D721Med (cell line): ENCODE results near the gene SPPL2B.

Experiments used
- DNase-seq: peaks from one replicate; pipeline ENCODE4 v3.0.0; 2011; ENCODE audit warnings: low spot score; ENCODE audit not compliant: insufficient read length
- FAIRE-seq: peaks from 2 replicates; lab custom pipeline; 2011; peaks lifted over from hg19 to GRCh38; lab: Jason Lieb, UNC
- CTCF ChIP-seq: IDR thresholded peaks from 2 replicates; pipeline ENCODE4 v1.5.1; 2012; ENCODE audit warnings: mild to moderate bottlenecking, control low read depth; ENCODE audit not compliant: insufficient read depth; ENCODE audit errors: missing control alignments

Gene SPPL2B

DNA sequence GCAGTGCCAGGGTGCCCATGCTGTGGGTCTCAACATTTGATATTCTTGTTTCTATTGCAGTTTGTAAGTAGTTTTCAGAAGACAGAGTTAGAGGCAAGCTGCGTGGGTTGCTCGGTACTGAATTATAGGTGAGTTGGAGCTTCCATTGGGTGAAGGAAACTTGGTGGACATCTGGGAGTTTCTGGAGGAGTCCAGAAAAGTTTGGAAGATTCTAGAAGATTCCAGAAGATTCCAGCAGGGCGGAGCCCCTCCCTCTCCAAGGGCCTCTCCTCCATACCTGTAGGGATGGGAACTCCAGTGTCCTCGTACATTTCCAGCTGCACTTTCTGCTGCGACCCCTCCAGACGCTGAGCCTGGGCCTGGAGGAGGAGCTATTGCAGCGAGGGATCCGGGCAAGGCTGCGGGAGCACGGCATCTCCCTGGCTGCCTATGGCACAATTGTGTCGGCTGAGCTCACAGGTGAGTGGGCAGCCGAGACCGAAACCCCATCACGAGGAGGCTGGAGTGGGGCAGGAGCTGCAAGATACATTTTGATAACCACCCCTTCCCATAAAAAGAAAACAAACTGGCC lies 70.3 kb downstream of the SPPL2B start:
- no peak for DNase-seq
- FAIRE-seq, result no peak
- no peak for TF ChIP-seq CTCF

DNA sequence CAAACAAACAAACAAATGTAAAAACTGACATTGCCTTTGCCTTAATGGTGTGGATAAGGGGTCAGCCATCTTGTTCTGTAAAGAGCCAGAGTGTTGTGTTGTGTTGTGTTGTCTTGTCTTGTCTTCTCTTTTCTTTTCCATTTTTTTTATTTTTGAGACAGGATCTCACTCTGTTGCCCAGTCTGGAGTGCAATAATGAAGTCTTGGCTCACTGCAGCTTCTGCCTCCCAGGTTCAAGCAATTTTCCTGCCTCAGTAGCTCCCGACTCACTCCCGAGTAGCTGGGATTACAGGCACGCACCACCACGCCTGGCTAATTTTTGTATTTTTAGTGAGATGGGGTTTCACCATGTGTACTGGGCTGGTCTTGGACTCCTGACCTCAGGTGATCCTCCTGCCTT lies 71.1 kb downstream of the SPPL2B start:
- DNase-seq (no peak), FAIRE-seq (no peak)
- TF ChIP-seq CTCF, result no peak
